T-helper 2 cell treated with Interferon-gamma antibody and Interleukin-4, amounts not matched to agents 100 ng/mL and 5 ng/mL, for 36 hours (primary cell): ENCODE data around the gene WDSUB1. TPM values are rescaled to one million over a fixed set of nuclear protein-coding genes. Genes with fewer than 3 reads are reported as not detected.

Experiments
- intact Hi-C: fragments of 100-400 bp; cut with micrococcal nuclease; formaldehyde crosslinking; loops from one replicate; pipeline ENCODE4 v1.15.1; 2023
- total RNA-seq: library from RNA; stranded (reverse); gene quantifications from 2 replicates; pipeline ENCODE4 v1.2.3, GENCODE V29; 2022

The WDSUB1 gene, protein sequence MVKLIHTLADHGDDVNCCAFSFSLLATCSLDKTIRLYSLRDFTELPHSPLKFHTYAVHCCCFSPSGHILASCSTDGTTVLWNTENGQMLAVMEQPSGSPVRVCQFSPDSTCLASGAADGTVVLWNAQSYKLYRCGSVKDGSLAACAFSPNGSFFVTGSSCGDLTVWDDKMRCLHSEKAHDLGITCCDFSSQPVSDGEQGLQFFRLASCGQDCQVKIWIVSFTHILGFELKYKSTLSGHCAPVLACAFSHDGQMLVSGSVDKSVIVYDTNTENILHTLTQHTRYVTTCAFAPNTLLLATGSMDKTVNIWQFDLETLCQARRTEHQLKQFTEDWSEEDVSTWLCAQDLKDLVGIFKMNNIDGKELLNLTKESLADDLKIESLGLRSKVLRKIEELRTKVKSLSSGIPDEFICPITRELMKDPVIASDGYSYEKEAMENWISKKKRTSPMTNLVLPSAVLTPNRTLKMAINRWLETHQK
- total RNA-seq: 5.7 and 6.5 TPM in 2 replicates

DNA sequence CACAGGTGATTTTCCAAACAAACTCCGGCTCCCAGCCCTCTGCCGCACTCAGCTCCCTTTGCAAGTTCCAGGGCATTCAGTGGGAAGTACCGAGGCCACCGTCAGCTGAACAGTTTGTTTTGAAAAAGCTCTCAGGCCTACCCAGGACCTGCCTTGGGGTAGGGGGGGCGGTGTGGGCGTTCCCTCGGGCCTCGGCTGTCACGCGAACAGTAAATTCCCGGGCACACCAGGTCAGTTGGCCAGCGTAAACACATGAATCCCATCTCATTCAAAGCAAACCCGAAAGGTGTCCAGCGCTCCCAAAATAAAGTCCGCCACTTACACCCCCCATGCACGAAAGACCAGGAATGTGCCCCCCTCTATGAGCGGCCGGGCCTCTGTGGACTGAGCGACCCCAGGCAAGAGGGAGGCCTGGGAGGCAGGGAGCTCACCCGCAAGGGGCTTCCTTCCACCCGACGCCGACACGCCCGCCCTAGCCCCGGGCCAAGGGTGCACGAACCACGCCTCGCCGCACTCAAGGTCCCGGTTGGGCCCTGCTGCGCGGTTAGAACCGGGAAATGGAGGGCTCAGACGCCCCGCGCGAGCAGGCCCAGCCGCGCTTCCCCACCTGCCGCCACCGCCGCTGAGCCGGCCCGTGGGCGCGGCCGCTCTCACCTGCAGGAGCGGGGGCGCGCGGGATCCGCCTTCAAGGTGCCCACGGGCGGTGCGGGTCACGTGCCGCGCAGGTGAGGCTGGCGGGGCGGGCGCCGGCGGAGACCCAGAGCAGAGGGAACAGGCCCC is at the start of gene WDSUB1:
WDSUB1 (minus strand) TSS at position 775 of the 780 bp plus-strand sequence. CDS start 3,634 bp downstream, outside the sequence.
- intact Hi-C loops: loop anchor here (1.0 to 10.0 kb wide), 7 partner anchors 230 to 1789 kb away; partner anchors contain the start of genes BAZ2B, CCDC148, LY75 and MARCHF7

GRCh38 chr2:159326569-159327255 is 40.2 kb upstream of the WDSUB1 start:
- intact Hi-C loops: no loop called here

DNA sequence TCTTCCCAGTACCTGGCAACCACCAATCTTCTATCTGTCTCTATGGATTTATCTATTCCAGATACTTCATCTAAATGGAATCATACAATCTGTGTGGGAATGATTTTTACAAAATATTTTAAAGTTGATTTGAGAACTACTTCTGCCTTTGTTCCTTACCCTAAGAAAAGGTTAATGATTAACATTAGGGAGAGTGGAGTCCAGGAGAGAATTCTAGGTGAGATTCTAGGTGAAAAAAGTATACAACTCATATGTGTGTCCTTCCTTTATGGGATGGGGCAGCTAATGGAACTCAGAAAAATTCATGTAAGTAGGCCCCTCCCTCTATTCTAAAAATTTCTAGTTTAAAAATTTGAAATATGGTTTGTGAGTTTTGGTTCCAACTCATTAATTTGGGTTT is 35.9 kb upstream of the WDSUB1 start:
- intact Hi-C loops: no loop called here

- intact Hi-C loops: no loop called here
Measured at GRCh38 chr2:159317392-159318088, 31.0 kb upstream of the WDSUB1 start.

DNA sequence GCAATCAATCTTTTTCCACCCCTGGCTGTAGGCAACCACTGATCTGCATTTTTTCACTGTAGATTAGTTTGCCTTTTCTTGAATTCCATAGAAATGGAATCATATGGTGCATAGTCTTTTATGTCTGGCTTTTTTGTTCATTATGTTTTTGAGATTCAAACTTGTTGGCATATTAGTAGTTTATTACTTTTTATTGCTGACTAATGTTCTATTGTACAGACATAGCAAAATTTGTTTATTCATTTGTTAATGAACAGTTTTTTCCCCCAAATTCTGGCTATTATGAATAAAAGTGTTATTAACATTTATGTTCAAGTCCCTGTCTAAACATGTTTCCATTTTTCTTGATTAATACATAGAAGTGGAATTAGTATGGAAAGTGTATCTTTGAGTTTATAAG is 21.4 kb upstream of the WDSUB1 start:
- intact Hi-C loops: no loop called here

- intact Hi-C loops: no loop called here
Measured at GRCh38 chr2:159300586-159300985, 14.1 kb upstream of the WDSUB1 start.

DNA sequence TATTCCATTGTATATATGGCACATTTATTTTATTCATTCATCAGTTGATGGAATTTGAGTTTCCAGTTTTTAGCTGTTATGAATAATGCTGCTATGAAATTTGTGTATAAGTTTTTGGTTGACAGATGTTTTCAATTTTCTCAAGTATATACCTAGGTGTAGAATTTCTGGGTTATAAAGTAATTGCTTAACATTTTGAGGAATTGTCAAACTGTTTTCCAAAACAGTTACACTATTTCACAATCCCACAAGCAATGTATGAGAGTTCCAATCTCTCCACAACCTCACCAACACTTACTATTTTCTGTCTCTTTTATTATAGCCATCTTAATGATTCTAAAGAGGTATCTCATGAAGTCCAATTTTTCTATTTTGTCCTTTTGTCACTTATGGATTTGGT is 12.5 kb upstream of the WDSUB1 start:
- intact Hi-C loops: no loop called here

DNA sequence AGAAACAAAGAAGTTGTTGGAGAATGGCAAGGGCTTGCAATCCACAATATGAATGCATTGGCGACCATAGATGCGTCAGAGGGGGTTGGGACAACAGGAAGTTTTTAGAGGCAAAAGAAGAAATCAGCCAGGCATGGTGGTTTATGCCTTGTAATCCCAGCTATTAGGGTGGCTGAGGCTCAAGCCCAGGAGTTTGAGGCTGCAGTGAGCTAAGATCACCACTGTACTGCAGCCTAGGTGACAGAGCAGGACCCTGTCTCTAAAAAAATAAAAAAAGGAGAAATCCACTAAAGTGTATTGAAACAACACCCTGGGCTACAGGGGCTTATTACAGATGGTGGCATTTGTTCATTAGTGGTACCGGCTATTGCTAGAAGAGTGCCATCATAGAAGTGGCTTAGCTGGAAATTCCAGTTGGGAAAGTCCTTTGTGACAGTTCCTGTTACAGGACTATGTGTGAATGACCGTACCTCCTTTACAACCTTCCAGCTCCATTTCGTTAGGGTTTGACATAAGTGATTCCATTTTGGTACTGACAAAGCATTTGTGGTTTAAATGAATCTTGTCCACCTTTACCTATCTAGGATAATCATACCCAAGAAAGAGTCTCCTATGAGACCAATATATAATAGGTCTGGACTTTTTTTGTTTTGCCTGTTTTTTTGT is 10.7 kb upstream of the WDSUB1 start:
- intact Hi-C loops: no loop called here

DNA sequence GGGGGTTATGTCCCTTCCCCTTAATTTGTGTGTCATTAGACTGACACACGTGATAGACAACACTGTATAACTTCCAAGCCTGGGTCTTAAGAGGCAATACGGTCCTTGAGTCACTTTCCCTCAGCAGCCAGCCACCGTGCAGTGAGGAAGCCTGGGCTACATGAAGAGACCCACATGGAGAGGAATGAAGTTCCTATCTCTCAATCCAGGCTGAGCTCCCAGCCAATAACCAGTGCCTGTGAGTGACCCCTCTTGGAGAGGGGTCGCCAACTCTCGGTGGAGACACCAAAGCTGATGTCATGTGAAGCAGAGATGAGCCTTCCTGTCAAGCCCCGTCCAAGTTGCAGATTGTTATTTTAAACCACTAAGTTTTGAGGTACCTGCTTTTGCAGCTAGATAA is 5.7 kb upstream of the WDSUB1 start:
- intact Hi-C loops: no loop called here

DNA sequence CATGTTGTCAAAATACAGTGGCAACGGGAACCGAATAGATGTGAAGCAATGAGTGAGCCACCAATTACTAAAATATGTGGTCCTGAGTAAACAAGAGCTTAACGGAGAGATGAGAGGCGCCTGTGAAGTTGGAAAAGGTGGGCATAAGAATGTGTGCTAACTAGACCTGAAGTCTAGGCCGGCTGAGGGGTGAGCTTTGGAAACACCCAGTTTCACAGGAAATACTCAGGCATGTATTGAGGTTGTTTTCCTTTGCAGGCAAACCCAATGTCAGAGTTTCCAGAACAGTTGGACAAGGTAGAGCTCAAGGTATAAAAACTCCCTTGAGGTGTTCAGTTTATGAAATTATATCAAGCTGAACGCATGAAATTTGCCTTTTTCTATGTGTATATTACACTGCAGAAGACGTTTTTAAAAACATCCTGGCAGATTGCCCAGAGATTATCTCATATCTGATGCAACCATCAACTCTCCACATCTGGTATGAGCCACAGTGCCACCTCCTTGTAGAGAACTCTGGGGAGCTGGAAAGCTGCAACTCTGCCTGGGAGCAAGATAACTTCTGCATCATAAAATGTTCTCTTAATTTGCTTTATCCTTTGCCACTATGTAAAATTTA is 3.9 kb upstream of the WDSUB1 start:
- intact Hi-C loops: no loop called here

- intact Hi-C loops: loop anchor here (2.0 to 10.0 kb wide), 5 partner anchors 329 to 1787 kb away; partner anchors contain the start of genes BAZ2B, CCDC148, LY75 and PKP4
Measured at GRCh38 chr2:159287733-159288132, 1.2 kb upstream of the WDSUB1 start.

- intact Hi-C loops: loop anchor here (1.0 to 10.0 kb wide), 7 partner anchors 229 to 1788 kb away; partner anchors contain the start of genes BAZ2B, CCDC148, LY75 and MARCHF7
Measured at GRCh38 chr2:159286709-159287441, 372 bp upstream of the WDSUB1 start.

- intact Hi-C loops: loop anchor here (10.0 kb wide), 2 partner anchors 1391 to 1789 kb away; no protein-coding TSS in a partner anchor
Measured at GRCh38 chr2:159285433-159285832, 1.1 kb downstream of the WDSUB1 start.

DNA sequence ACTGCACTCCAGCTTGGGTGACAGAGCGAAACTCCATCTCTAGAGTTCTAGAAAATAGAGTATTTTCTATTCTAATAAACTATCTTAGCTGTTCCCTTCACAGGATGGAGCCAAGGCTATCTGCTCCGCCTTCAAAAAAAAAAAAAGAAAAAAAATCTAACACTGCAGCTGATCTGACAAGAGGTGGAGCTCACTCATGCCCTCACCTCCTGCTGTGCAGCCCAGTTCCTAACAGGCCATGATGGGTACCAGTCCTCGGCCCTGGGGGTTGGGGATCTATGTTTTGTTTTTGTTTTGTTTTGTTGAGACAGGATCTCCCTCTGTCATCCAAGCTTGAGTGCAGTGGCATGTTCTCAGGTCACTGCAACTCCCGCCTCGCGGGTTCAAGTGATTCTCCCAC is 3.0 kb downstream of the WDSUB1 start:
- intact Hi-C loops: loop anchor here (10.0 kb wide), 2 partner anchors 1389 to 1791 kb away; no protein-coding TSS in a partner anchor

GRCh38 chr2:159281002-159281401 is 5.5 kb downstream of the WDSUB1 start:
- intact Hi-C loops: loop anchor here (10.0 kb wide), 2 partner anchors 1386 to 1794 kb away; no protein-coding TSS in a partner anchor

GRCh38 chr2:159279700-159280099 is 6.8 kb downstream of the WDSUB1 start:
- intact Hi-C loops: loop anchor here (10.0 kb wide), 2 partner anchors 1385 to 1795 kb away; no protein-coding TSS in a partner anchor

DNA sequence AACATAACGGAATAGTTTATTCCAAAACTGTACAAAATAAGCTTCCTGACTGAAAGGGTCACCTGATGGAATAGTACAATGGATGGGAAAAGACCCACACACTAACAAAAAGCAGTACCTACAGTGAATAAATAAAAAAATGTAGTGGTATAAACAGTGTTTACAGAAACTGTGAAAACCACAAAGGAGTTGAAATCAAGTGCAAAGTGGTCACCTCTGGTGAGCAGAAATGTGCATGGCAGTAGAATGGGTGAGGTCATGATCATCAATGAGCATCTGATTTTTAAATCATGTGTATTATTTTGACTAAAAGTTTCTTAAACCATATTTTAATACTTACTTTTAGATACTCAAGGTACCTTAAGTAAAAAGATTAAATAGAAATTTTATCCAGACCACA is 11.4 kb downstream of the WDSUB1 start:
- intact Hi-C loops: no loop called here

- intact Hi-C loops: no loop called here
Measured at GRCh38 chr2:159272156-159272555, 14.3 kb downstream of the WDSUB1 start.
